ENCODE measurements around the gene NFIX.
"Not testable (repeated sequence)": the region's sequence is repeated elsewhere in the genome, so short reads cannot be mapped to it uniquely, and the experiment has no call there.

The NFIX gene

DNA sequence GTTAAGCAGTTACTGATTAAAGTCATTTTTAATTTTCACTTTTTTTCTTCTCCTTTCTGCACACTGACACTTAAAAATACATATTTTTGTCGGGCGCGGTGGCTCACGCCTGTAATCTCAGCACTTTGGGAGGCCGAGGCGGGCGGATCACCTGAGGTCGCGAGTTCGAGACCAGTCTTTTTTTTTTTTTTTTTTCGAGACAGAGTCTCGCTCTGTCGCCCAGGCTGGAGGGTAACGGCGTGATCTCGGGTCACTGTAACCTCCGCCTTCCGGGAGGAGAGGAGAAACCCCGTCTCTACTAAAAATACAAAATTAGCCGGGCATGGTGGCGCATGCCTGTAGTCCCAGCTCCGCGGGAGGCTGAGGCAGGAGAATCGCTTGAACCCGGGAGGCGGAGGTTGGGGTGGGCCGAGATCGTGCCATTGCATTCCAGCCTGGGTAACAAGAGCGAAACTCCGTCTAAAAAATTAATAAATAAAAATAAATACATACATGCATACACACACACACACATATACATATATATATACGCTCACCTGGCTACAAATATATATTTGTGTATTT lies 37.8 kb upstream of the NFIX start:
- DNase-seq (ENCODE audit: low read depth in 2 of 3, low spot score in 1 of 3): not testable (repeated sequence)

DNA sequence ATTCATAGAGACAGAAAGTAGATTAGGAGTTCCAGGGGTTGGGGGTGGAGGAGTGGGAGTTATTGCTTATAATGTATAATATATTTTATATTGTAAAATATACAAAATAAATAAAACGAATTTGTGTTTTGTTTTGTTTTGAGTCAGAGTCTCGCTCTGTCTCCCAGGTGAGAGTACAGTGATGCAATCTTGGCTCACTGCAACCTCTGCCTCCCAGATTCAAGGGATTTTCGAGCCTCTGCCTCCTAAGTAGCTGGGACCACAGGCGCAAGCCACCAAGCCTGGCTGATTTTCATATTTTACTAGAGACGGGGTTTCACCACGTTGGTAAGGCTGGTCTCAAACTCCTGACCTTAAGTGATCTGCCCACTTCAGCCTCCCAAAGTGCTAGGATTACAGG lies 35.8 kb upstream of the NFIX start:
- no peak for DNase-seq (ENCODE audit: low read depth in 2 of 3, low spot score in 1 of 3)

DNA sequence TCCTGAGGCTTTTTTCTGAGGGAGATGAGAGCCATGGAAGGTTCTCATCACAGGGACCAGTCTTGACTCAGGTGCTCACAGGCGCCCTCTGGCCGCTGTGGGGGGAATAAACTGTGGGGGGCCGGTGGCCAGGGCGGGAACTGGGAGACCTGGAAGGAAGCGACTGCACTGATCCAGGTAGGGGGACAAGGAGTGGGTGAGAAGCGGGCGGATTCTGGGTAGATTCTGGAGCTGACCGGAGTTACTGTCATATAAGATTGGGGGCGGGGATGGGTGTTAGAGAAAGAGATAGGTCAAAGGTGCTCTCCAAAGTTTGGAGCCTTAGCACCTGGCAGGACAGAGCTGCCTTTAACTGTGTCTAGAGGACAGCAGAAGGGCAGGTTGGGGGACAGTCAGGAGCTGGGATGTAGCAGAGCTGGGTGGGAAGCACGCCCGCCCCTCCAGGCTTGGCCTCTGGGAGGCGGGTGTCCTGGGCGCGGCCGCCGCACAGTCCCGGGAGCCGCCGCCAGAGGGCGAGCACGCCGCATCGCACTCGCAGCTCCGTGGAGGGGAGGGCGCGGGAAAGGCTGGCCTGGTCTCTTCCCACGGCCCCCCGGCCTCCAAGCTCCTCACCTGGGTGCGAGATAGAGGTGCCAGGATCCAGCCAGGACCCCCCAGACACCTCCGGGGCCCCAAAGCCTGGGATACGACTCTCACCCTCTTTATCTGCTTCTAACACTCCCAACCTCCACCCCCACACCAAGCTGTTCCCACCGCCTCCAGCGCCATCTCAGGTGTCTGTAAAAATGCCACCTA lies 30.1 kb upstream of the NFIX start:
- DNase-seq (ENCODE audit: low read depth in 2 of 3, low spot score in 1 of 3): peak; percentile 79 to 87 (median 80)

DNA sequence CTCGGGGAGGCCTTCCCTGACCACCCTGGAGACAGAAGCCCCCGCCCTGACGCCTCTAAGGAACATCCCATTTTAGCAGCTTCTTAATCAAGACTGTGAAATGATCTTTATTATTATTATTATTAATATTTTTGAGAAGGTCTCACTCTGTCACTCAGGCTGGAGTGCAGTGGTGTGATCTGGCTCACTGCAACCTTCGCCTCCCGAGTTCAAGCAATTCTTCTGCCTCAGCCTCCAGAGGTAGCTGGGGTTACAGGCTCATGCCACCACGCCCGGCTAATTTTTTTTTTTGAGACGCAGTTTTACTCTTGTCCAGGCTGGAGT lies 29.5 kb upstream of the NFIX start:
- DNase-seq (ENCODE audit: low read depth in 2 of 3, low spot score in 1 of 3): no peak

GRCh38 chr19:12967907-12968306 lies 27.4 kb upstream of the NFIX start:
- no peak for DNase-seq (ENCODE audit: low read depth in 2 of 3, low spot score in 1 of 3)

DNA sequence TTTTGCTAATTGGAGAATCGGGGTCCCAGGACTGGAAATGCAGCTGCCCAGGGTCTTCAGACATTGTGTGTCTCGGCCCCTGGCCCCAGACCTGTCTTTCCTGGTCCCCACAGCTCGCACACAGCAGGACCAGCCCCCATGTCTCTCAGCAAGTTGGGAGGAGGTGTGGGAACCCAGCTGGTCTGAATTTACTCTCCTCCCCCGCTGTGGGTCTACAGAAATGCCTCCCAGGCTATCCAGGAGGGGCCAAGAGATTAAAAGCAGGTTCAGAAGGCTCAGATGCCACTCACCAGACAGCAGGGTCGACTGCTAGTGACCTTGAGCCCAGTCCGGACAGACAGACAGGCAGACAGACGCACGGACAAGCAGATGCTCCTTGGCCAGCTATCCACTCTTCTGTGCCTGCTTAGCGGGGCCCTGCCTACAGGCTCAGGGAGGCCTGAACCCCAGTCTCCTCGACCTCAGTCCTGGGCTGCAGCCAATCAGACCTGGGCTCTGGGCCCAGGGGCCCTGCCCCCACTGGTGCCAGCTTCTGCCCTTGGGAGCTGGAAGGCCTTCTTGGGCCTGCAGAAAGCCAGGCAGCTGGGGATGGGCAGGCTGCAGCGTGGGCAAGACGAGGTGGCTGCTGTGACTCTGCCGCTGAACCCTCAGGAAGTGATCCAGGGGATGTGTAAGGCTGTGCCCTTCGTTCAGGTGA lies 25.8 kb upstream of the NFIX start, which contains the start of gene DAND5:
Gene DAND5 (plus strand): TSS at position 285 of the 697 bp plus-strand sequence. CDS start 85 bp downstream, at position 370.
- DNase-seq (ENCODE audit: low read depth in 2 of 3, low spot score in 1 of 3): no peak

DNA sequence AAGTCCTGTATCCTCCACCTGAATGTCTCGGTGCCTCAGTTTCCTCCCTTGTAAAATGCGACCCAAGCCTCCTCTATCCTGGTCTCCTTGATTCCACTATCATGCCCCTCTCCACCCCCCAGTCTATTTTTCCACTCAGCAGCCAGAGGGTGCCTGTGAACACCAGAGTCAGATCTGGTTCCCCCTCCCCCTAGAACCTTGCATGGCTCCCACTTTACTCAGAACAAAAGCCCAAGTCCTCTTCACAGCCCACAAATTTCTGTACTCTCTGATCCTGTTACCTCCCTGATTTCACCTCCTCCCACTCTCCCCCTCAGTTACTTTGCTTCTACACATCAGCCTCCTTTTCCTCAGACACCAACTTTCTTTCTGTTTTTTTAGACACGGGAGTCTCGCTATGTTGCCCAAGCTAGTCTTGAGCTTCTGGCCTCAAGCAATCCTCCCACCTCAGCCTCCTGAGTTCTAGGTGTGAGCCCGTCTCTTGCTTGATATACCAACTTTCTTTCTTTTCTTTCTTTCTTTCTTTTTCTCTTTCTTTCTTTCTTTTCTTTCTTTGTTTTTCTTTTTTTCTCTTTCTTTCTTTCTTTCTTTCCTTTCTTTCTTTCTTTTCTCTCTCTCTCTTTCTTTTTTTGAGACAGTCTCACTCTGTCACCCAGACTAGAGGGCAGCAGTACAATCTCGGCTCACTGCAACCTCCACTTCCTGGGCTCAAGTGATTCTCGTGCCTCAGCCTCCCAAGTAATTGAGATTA lies 25.0 kb upstream of the NFIX start:
- DNase-seq (ENCODE audit: low read depth in 2 of 3, low spot score in 1 of 3): no peak

GRCh38 chr19:12973236-12973635 lies 22.0 kb upstream of the NFIX start:
- no peak for DNase-seq (ENCODE audit: low read depth in 2 of 3, low spot score in 1 of 3)

DNA sequence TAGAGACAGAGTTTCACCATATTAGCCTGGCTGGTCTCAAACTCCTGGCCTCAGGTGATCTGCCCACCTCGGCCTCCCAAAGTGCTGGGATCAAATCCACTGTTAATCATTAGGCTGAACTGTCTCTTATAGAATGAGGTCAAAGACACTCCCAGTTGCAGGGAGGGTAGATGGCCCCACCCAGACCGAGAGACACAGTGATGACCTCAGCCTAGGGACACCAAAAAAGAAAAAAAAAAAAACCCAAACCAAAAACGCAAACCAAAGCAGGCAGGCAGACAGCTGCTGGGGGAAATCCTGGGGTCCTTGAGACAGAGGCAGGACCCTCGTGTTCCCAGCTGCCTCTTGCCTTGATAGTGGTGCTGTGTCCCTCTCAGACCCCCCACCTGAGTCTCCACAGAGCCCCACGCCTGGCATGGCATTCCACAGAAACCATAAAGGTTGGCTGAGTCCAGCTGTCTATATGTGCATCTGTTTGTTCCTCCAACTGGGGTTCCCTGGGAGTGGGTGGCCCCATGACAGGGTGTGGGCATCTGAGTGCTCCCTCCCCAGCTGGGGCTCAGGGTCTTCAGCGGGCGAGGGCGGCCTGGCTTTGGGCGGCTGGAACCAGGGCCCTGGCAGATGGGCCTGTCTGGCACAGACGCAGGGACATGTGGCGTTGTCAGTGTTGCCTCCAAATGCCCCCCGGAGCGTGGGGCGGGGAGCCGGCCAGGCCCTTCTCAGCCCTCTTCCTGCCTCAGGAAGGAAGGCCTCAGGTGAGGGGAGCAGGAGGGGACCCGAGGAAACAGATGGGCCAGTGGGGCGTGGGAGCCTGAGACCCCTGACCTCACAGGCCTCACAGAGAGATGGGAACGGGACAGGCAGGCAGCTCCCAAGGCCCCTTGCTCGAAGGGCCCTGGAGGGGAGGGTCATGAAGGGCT lies 20.7 kb upstream of the NFIX start:
- DNase-seq (ENCODE audit: low read depth in 2 of 3, low spot score in 1 of 3): no peak

DNA sequence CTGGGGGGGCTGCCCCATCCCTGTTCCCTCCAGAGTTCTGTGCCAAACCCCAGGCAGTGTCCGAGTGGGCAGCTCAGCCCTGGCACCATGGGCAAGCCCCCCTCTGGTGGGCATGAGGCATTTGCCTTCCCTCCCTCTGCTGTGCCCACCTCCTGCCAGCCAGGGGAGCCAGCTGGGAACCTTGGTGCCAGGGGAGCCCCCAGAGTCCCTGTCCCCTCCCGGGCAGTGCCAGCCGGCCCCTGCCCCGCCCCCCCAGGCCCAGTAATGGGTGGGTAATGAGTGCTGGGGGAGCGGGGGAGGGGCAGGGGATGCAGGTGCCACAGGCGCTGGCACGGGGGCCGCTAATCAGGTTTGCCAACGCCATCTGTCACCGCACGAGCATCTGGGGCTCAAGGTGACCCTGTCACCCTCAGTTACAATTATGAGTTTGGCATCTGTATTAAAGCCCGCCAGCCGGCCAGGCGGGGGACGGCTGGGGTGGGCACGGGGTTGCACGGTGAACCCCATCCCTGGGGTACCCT lies 20.0 kb upstream of the NFIX start:
- DNase-seq (ENCODE audit: low read depth in 2 of 3, low spot score in 1 of 3): no peak

DNA sequence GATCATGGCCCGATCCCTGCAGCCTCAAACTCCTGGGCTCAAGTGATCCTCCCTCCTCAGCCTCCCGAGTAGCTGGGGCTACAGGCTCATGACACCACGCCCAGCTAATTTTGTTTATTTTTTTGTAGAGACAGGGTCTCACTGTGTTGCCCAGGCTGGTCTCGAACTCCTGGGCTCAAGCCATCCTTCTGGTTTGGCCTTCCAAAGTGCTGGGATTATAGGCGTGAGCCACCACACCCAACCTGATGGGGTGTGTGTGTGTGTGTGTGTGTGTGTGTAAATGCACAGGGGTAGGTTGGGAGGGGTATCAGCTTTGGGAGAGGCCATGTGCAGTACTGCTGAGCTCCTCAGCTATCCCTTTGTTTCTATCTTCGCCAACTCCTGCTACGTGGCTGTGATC lies 19.2 kb upstream of the NFIX start:
- not testable (repeated sequence) for DNase-seq (ENCODE audit: low read depth in 2 of 3, low spot score in 1 of 3)

DNA sequence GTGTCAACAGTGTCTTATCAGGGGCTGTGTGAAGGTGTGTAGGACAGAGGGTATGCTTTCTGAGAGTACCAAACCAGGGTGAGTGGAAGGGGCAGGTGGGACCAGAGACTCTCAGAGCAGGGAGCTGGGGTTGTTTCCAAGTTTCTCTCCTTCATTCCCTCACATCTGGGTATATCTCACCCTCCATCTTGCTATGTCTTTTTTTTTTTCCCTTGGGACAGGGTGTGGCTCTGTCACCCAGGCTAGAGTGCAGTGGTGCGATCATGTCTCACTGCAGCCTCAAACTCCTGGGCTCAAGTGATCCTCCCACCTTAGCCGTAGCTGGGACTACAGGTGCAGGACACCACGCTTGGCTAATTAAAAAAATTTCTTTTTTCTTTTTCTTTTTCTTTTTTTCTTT lies 15.3 kb upstream of the NFIX start:
- DNase-seq (ENCODE audit: low read depth in 2 of 3, low spot score in 1 of 3): no peak

DNA sequence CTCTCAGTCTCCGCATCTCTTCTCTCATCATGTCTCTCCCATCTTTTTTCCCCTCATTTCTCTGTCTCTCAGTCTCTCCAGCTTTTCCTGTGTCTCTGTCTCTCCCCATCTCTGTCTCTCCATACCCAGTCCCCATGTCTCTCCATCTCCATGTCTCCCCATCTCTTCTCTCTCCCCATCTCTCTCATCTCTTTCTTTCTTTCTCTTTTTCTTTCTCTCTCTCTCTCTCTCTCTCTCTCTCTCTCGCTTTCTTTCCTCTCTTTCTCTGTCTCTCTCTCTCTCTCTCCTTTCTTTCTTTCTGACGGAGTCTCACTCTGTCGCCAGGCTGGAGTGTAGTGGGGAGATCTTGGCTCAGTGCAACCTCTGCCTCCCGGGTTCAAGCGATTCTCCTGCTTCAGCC lies 12.6 kb upstream of the NFIX start:
- no peak for DNase-seq (ENCODE audit: low read depth in 2 of 3, low spot score in 1 of 3)

DNA sequence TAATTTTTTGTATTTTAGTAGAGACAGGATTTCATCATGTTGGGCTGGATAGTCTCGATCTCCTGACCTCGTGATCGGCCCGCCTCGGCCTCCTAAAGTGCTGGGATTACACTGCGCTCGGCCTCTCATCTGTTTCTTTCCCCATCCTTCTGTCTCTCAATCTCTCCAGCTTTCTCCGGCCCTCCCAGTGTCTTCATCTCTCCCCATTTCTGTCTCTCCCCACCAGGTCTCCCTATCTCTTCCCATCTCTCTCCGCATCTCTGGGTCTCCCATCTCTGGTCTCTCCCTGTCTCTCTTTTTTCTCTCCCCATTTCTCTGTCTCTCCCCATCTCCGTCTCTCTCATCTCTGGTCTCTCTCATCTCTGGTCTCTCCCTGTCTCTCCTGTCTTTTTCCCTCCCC lies 12.2 kb upstream of the NFIX start:
- no peak for DNase-seq (ENCODE audit: low read depth in 2 of 3, low spot score in 1 of 3)

DNA sequence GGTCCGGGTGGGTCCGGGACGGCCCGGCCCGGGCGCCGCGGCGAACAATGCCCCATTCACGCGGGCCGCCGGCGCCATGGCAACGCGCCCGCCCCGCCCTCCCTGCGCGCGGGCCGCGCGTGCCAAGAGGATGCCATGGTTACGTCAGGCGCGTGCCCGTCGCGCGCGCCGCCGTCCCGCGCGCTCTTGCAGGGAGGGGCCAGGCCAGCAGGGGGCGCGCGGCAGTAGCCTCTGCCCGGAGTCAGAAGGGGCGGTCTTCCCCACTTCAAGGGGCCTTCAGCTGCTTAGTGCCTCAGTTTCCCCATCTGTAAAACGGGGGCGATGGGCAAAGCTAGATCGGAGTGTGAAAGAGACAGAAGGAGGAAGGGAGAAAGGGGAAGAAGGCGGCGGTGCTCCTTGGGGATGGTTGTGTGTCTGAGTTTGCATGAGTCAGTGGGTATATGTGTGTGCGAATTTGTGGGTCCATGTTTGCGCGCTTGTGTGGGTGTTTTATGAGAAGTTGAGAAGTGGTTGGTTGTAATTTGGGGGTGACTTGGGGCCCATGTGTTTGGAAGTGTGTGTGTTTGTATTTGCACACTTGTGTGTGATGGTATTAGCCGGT lies 11.6 kb upstream of the NFIX start:
- DNase-seq (ENCODE audit: low read depth in 2 of 3, low spot score in 1 of 3): peak; percentile 53 to 81 (median 76)

GRCh38 chr19:12984143-12984627 lies 11.1 kb upstream of the NFIX start:
- DNase-seq (ENCODE audit: low read depth in 2 of 3, low spot score in 1 of 3): no peak

DNA sequence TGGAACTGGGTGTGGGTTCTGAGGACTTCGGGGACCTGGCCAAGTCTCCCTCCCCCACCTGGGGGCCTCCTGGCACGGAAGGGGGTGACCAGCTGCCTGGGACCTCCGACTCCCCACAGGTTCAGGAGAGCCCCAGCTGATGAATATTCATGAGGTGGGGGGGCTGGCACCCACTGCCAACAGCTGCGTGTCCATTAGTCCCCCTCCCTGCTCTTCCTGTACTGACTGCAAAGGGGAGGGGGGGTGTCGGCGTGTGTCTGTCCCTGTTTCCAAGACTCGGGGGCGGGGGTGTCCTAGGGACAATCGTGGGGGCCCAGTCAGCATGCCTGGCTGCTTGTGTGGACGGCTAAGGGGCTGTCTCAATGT lies 10.6 kb upstream of the NFIX start:
- no peak for DNase-seq (ENCODE audit: low read depth in 2 of 3, low spot score in 1 of 3)

- no peak for DNase-seq (ENCODE audit: low read depth in 2 of 3, low spot score in 1 of 3)
Observed at GRCh38 chr19:12985049-12985776, 10.1 kb upstream of the NFIX start.

GRCh38 chr19:12986726-12987125 lies 8.5 kb upstream of the NFIX start:
- no peak for DNase-seq (ENCODE audit: low read depth in 2 of 3, low spot score in 1 of 3)

Measured in stimulated activated CD4-positive, alpha-beta T cell treated with anti-CD3 and anti-CD28 coated beads, Interleukin-12 subunit alpha, Interleukin-12 subunit beta, amount 100 ng/mL, for 48 hours (primary cell).